Ovary (tissue), 9 donors: Measurements from ENCODE around the gene CRTAC1. TPM values are rescaled to one million over a fixed set of nuclear protein-coding genes. Genes with fewer than 3 reads are reported as not detected.

ENCODE experiments used
- DNase-seq, 5 donors: peaks; one replicate each; pipeline ENCODE4 v3.0.0-alpha.2; 2019 to 2020
- H3K27ac ChIP-seq, 2 donors: fragments of 200-600 bp; one replicate each; pipeline versions ENCODE4 v1.5.1 to v1.8.0; 2019 to 2022
- H3K27me3 ChIP-seq: fragments of 200-600 bp; one replicate; pipeline ENCODE4 v1.8.0; 2022
- H3K36me3 ChIP-seq: fragments of 200-600 bp; sonication (generic); one replicate; pipeline ENCODE4 v1.5.1; 2019
- H3K4me1 ChIP-seq: one replicate; pipeline ENCODE4 v1.8.1; 2013; ENCODE audit warnings: mild to moderate bottlenecking, moderate library complexity; ENCODE audit not compliant: insufficient read depth
- H3K4me3 ChIP-seq: fragments of 200-600 bp; sonication (generic); one replicate; pipeline ENCODE4 v1.5.1; 2017
- H3K9me3 ChIP-seq, 2 donors: fragments of 200-600 bp in 1 of 2; sonication (generic) in 1 of 2; one replicate each; pipeline versions ENCODE4 v1.5.1 to v1.8.1; 2013 to 2019; ENCODE audit warnings: mild to moderate bottlenecking in 1 of 2, moderate library complexity in 1 of 2
- EP300 ChIP-seq: sonication (generic); formaldehyde crosslinking; IDR thresholded peaks from one replicate; pipeline ENCODE4 v1.6.1; 2017; ENCODE audit warnings: antibody characterized with exemption
- POLR2A ChIP-seq: fragments of 450-650 bp; IDR thresholded peaks from one replicate; pipeline ENCODE4 v1.6.1; 2017; ENCODE audit warnings: antibody characterized with exemption, mild to moderate bottlenecking, moderate library complexity
- WGBS, 3 donors: extraction: QIAGEN DNeasy Blood & Tissue Kit in 1 of 3; methylation state at CpG; one replicate each; pipeline versions ENCODE4 v1.1.5 to v1.1.7; 2013 to 2017; 5-methylcytosine and 5-hydroxymethylcytosine counted together
- intact Hi-C, 4 donors: fragments of 100-400 bp; cut with DNase I; formaldehyde crosslinking; loops; one replicate each; pipeline versions ENCODE4 v1.11.0 to v1.15.1; 2022 to 2023
- polyA plus RNA-seq, 2 donors: library from polyadenylated mRNA; stranded (reverse); fragments of 200-250 nt in 1 of 2; fragments of 350-450 nt in 1 of 2; fragmentation: Illumina TruSeq in 1 of 2; extraction: RNeasy Lipid Tissue Mini Kit (QIAGEN cat#74804) in 1 of 2; gene quantifications; one replicate each; pipeline ENCODE4 v1.2.3, GENCODE V29; 2013 to 2014
- total RNA-seq, 7 donors: library from RNA; depleted of rRNA in 2 of 7; stranded (reverse); fragments of >200 nt in 2 of 7; fragmentation: NEBNext Ultra II Directional in 3 of 7; extraction: Animal tissue kit (Norgen Biotek cat#: 25700) in 3 of 7; gene quantifications; one replicate each; pipeline versions ENCODE4 v1.1.0 to v1.2.4, GENCODE V29; 2016 to 2023
- TF ChIP-seq, protein P1 (sequence below), 3 donors: fragments of 450-650 bp in 2 of 3; fragments of 200-600 bp in 1 of 3; IDR thresholded peaks; one replicate each; pipeline versions ENCODE4 v1.5.1 to v1.8.0; 2016 to 2022; ENCODE audit warnings: antibody characterized with exemption in 3 of 3, mild to moderate bottlenecking in 1 of 3
- donor health status: DM: no; HTN: no; CAD: no; lungs with moderate emphysema.
- donor health status: DM: no; HTN: no; CAD: no.
- donor health status: Bipolar disorder and iron deficiency.
- donor health status: DM: yes; HTN: yes; CAD: no.
- donor health status: DM: no; HTN: no; CAD: no.
- donor health status: DM: yes; HTN: yes; CAD: no.

The CRTAC1 gene
- total and polyA plus RNA-seq, 9 donors: 0.13 to 19.5 (median 1.6) TPM

- no peaks in the 10 kb centered on the region for H3K27me3 ChIP-seq
Measured at GRCh38 chr10:97858001-97858439, 172.4 kb downstream of the CRTAC1 start.

DNA sequence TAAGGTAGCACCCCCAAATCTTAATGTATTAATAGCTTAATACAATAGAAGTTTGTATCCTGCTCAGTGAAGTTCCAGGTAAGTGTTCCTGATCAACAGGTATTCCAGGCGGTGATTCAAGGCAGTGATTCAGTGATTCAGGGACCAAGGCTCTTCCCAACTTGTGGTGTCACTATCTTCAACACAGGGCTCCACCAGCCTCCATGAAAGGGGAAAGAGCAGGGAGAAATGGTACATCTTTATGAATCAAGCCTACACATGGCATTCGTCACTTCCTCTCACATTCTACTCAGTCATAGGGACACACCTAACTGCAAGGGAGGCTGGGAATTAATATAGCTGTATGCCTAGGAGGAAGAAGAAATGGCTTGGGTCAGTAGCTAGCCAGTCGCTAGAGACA, 175.7 kb downstream of the CRTAC1 start:
- TF ChIP-seq EP300 (no peak), POLR2A (no peak)
- TF ChIP-seq, protein P1, sequence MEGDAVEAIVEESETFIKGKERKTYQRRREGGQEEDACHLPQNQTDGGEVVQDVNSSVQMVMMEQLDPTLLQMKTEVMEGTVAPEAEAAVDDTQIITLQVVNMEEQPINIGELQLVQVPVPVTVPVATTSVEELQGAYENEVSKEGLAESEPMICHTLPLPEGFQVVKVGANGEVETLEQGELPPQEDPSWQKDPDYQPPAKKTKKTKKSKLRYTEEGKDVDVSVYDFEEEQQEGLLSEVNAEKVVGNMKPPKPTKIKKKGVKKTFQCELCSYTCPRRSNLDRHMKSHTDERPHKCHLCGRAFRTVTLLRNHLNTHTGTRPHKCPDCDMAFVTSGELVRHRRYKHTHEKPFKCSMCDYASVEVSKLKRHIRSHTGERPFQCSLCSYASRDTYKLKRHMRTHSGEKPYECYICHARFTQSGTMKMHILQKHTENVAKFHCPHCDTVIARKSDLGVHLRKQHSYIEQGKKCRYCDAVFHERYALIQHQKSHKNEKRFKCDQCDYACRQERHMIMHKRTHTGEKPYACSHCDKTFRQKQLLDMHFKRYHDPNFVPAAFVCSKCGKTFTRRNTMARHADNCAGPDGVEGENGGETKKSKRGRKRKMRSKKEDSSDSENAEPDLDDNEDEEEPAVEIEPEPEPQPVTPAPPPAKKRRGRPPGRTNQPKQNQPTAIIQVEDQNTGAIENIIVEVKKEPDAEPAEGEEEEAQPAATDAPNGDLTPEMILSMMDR (IDR thresholded peaks at IDR 0.05): no peak
- no peak for DNase-seq
- 80 to 90% (median 88%) methylated on average over 3 of the region's 3 CpGs for WGBS, 3 donors
- no peaks in the 10 kb centered on the region for H3K4me1 ChIP-seq
- no peaks in the 10 kb centered on the region for H3K36me3 ChIP-seq
- intact Hi-C loops: no loop called here
- H3K4me3 ChIP-seq: no peak overlapping the region
- no peak overlapping the region for H3K27ac ChIP-seq
- H3K27me3 ChIP-seq: no peaks in the 10 kb centered on the region
- no peaks in the 10 kb centered on the region for H3K9me3 ChIP-seq

More at GRCh38 chr10:97858001-97858439, 172.4 kb downstream of the CRTAC1 start:
- Histone ChIP-seq H3K4me1 (no peaks in the 10 kb centered on the region), H3K9me3 (no peaks in the 10 kb centered on the region), H3K36me3 (no peaks in the 10 kb centered on the region), H3K4me3 (no peak overlapping the region), H3K27ac (no peak overlapping the region)
- WGBS, 3 donors: 78 to 94% (median 86%) methylated on average over 1 of the region's 1 CpG
- no peak for TF ChIP-seq EP300
- TF ChIP-seq, protein P1 (IDR thresholded peaks at IDR 0.05): no peak
- TF ChIP-seq POLR2A: no peak
- intact Hi-C loops: no loop called here
- DNase-seq: no peak

DNA sequence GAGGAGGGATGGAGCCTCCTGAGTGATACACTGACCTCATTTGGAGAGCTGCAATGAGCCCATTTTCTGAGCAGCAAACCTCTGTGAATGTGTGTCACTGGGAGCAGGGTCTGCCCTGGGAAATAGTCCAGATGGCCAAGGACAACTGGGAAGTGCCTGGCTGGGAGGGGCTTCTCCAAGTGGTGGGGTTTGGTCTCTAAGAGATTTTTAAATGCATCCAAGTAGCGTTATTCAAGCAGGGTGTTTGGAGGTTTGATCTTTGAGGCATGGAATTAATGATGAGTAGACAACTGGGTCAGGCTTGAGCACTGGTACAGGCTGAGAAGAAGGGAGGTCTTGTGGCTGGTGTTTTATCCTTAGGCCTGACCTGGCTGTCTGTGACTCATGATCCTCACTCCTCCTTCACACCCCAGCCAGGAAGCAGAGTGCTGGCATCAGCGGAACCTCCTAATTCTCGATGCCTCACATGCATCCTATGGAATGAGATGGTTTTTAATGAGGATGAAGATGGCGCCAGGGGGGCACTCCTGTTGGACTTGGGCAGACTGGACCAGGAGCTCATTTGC, 177.5 kb downstream of the CRTAC1 start:
- TF ChIP-seq EP300 (no peak), POLR2A (no peak)
- TF ChIP-seq, protein P1 (IDR thresholded peaks at IDR 0.05): no peak
- intact Hi-C loops: no loop called here
- 75 to 78% (median 78%) methylated on average over 4 of the region's 4 CpGs for WGBS, 3 donors
- Histone ChIP-seq H3K27ac (no peak overlapping the region), H3K4me3 (no peak overlapping the region), H3K9me3 (no peaks in the 10 kb centered on the region), H3K36me3 (no peaks in the 10 kb centered on the region), H3K27me3 (no peaks in the 10 kb centered on the region), H3K4me1 (no peaks in the 10 kb centered on the region)
- DNase-seq: no peak

GRCh38 chr10:97852277-97852676, 178.1 kb downstream of the CRTAC1 start:
- no peaks in the 10 kb centered on the region for H3K9me3 ChIP-seq
- no peak overlapping the region for H3K27ac ChIP-seq
- 46 to 56% (median 54%) methylated on average over 3 of the region's 3 CpGs for WGBS, 3 donors
- H3K4me3 ChIP-seq: no peak overlapping the region
- intact Hi-C loops: no loop called here
- no peaks in the 10 kb centered on the region for H3K36me3 ChIP-seq
- H3K4me1 ChIP-seq: no peaks in the 10 kb centered on the region
- no peaks in the 10 kb centered on the region for H3K27me3 ChIP-seq
- TF ChIP-seq, protein P1 (IDR thresholded peaks at IDR 0.05): no peak
- TF ChIP-seq EP300 (no peak), POLR2A (no peak)
- no peak for DNase-seq
